NCI-H146 treated with DMSO at 0.1 percent for 48 hours (cell line): ENCODE measurements around the gene PTGDR2.

Source experiments
- DNase-seq: peaks from one replicate; lab custom pipeline; 2025; ENCODE audit not compliant: unreplicated experiment; lab: John Stamatoyannopoulos, UW

Gene PTGDR2

GRCh38 chr11:60813324-60813723 lies 42.4 kb downstream of the PTGDR2 start:
- DNase-seq = no peak

DNA sequence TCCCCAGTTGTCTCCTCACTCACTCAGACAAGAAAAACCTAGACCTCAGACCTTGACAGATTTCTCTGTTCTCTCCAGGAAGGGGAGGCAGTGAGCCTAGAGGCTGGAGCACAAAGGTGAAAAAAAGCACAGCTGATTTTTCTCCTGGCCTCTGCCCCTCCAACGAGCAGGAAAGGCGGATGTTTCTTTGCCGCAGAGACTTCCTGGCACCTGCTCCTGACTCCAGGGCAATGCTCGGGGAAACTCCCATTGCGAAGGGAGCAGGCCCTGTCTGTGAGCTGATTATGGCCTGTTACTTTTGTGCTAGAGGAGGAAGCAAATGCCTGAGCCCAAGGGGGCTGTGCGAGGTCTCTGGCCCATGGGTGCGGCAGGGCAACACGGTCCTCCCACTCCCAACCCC lies 45.2 kb downstream of the PTGDR2 start:
- DNase-seq = no peak

DNA sequence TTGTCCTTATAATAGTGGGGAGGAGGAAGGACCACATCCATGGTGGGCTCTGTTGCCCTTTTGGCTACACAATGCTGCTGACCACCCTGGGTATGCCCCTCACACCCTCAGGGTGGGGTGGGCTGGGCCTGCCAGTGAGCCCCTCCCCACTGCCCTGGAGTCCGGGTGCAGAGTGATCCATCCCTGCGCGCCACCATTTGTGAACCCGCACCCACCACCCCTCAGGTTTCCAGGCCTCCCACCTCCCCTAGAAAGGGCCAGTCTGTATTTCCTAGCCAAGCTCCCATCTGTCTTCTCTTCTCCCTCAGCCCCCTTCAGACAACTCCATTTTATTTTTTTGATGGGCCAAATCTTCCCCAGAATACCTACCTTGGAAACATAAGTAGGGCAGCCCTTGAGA lies 45.6 kb downstream of the PTGDR2 start:
- DNase-seq = no peak

- DNase-seq = no peak
These were observed 46.1 kb downstream of the PTGDR2 start for GRCh38 chr11:60809691-60810090.

DNA sequence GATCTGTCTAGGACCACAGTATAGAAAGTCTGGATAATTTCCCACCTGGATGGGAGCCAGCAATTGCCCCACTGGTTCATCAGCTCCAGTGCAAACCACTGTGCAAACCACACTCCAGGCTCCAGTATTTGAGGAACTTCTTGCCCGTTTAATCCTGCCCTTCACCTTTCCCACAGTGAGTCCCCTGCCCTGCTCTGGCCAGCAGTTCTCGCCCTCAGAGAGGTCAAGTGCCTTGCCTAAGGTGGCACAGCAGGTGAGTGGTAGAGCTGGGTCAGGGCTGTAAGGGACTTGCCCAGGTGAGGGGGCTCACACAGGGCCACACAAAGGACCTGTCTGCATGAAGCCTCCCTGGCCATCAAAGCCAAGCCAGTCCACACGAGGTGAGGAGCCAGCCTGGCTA lies 46.5 kb downstream of the PTGDR2 start:
- no peak for DNase-seq

DNA sequence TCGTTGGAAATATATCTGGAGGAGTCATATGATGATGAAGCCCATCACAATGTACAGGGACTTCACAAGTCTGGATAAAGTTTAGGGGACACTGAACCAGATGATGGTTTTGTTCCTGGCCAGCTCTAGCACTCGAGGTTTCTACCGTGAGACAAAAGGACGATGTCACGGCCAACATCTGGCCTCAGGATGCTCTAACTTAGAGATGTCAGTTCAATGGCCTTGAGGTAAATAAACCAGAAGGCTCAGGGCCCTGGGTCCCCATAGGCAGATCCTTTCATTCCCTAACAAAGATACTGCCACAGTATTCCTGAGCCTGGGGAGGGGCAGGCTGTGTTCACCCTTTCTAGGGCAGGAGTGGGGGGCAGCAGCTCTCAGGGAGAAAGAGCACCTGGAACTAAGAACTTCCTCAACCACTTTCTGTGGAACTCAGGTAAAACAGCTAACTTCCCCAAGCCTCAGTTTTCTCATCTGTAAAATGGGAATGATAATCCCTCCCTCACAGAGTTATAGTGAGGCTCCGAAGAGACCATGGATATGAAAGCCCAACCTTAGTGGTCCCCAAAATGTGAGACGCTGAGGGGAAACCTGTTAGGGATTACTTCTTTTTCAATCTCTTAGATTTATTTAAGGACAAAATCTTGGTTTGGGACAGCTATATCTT lies 52.3 kb downstream of the PTGDR2 start:
- DNase-seq = no peak

DNA sequence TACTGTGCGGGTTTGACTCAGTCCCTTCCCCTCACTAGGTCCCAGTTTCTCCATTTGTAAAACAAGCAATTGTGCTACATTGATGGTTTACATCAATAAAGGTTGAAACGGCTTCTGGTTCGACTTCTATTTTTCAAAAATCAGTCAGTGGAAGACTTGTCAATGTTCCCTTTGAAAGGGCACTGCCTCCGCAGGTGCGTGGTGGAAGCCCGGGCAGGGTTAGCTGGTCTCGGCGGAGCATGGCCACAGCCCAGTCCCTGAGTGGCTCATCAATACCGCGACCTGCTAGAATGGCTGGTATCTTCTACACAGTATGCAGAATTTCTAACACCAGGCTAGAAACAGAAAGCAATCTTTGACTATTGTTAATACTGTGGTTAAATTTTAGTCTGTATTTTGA lies 54.6 kb downstream of the PTGDR2 start:
- DNase-seq = no peak
